Measurements from ENCODE around the gene PTPRG. TPM values are rescaled to one million over a fixed set of nuclear protein-coding genes. Genes with fewer than 3 reads are reported as not detected.

PTPRG gene
- total RNA-seq, 1 donor from 2014 or later, result 0.22 TPM

DNA sequence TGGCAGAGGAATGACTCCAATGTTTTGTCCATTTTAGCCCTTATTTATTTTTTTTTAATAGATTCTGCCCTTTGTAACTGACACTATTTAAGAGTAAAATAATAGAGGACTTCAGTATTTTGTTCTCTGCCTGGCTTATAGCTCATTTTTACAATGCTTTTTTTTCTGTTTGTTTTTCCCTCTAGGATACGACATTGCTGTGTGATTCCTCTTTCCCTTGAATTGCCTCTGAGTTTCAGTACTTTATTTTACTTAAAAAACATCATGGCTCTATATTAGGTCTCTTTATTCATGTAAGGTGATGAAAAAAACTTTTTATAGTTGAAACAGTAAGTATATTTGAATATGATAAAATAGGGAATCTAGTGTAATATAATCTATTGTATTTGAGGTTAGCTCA, 179.1 kb downstream of the PTPRG start:
- TF ChIP-seq, protein P1, sequence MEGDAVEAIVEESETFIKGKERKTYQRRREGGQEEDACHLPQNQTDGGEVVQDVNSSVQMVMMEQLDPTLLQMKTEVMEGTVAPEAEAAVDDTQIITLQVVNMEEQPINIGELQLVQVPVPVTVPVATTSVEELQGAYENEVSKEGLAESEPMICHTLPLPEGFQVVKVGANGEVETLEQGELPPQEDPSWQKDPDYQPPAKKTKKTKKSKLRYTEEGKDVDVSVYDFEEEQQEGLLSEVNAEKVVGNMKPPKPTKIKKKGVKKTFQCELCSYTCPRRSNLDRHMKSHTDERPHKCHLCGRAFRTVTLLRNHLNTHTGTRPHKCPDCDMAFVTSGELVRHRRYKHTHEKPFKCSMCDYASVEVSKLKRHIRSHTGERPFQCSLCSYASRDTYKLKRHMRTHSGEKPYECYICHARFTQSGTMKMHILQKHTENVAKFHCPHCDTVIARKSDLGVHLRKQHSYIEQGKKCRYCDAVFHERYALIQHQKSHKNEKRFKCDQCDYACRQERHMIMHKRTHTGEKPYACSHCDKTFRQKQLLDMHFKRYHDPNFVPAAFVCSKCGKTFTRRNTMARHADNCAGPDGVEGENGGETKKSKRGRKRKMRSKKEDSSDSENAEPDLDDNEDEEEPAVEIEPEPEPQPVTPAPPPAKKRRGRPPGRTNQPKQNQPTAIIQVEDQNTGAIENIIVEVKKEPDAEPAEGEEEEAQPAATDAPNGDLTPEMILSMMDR (IDR thresholded peaks at IDR 0.05), result no peak
- no peak for DNase-seq
- ATAC-seq (ENCODE audit: low read depth), result no peak
- H3K4me3 Mint-ChIP-seq, result no peak overlapping the region
- CTCF ChIA-PET, result no interaction called here
- H3K27ac Mint-ChIP-seq, result no peak overlapping the region
- intact Hi-C loops (cut with micrococcal nuclease), result no loop called here
- H3K27me3 Mint-ChIP-seq, result no peaks in the 10 kb centered on the region
- no peaks in the 10 kb centered on the region for H3K36me3 Mint-ChIP-seq (ENCODE audit: low read depth)
- POLR2A ChIA-PET, result no interaction called here
- H3K9me3 Mint-ChIP-seq, result no peaks in the 10 kb centered on the region
- H3K4me1 Mint-ChIP-seq, result no peaks in the 10 kb centered on the region

DNA sequence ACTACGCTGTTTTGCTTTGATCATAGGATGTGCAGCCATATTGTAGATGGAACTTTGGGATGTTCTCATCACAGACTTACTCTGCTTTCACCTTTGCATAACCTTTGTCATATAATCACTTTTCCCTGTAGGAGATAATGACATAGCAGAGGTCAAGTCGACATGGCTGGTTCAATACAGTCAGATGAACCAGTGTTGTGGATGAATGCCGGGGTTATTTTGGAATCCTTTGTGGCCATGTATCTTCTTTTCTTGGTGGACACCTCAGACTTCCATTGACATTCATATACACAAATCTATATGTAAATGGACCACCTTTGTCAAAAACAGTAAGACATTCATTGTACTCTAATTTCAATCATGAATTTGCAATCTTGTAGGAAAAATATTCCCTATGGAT, 180.2 kb downstream of the PTPRG start:
- CTCF ChIA-PET, result no interaction called here
- DNase-seq, result no peak

DNA sequence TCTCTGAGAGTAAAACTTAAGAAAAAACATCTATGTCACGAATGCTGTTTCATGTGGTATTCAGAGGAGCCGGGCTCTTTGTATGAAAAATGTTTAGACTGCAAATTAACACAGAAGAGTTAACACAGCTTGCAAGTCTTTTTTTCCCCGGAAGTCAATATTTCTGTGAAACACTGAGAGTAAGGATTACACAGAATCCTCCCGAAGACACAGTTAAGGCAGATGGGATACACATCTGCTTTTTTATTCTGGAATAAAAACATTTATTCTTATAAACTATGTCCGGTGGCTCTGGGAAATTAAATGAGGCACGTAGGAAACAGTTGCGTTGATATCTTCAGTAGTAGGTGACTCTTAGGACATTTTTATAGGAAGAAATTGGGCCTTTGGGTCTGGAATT, 180.6 kb downstream of the PTPRG start:
- Mint-ChIP-seq H3K27ac (no peak overlapping the region), H3K4me1 (no peaks in the 10 kb centered on the region), H3K4me3 (no peak overlapping the region), H3K9me3 (peaks cover 2% of the 10 kb centered on the region), H3K27me3 (no peaks in the 10 kb centered on the region), H3K36me3 (ENCODE audit: low read depth) (no peaks in the 10 kb centered on the region)
- intact Hi-C loops (cut with micrococcal nuclease), result no loop called here
- TF ChIP-seq, protein P1 (IDR thresholded peaks at IDR 0.05), result no peak
- POLR2A ChIA-PET, result no interaction called here
- CTCF ChIA-PET, result no interaction called here
- no peak for ATAC-seq (ENCODE audit: low read depth)
- DNase-seq, result no peak

More for the DNA sequence above, 180.2 kb downstream of the PTPRG start:
- H3K4me3 Mint-ChIP-seq, result no peak overlapping the region
- TF ChIP-seq, protein P1 (IDR thresholded peaks at IDR 0.05), result no peak
- ATAC-seq (ENCODE audit: low read depth), result no peak
- no peaks in the 10 kb centered on the region for H3K27me3 Mint-ChIP-seq
- no peaks in the 10 kb centered on the region for H3K4me1 Mint-ChIP-seq
- POLR2A ChIA-PET, result no interaction called here
- intact Hi-C loops (cut with micrococcal nuclease), result no loop called here
- H3K36me3 Mint-ChIP-seq (ENCODE audit: low read depth), result no peaks in the 10 kb centered on the region
- H3K9me3 Mint-ChIP-seq, result peaks cover 2% of the 10 kb centered on the region
- no peak overlapping the region for H3K27ac Mint-ChIP-seq

DNA sequence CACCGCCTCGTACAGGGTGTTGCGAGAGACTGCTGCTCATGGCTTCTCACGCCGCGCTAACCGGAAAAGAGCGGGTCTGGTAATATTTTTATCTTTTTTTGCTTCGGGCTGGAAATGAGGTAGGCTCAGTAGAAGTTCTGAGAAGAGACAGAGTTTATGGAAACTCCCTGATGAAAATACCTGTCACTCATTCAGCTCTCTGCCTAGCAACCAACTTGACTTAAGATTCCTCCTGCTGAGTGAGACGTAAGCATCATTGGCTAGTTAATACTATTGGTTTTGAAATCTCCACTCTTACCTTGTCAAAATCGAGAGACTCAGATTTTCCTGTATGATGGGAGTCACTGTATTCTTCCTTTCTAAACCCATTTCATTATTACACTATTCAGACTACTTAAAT, 181.7 kb downstream of the PTPRG start:
- ChIA-PET CTCF (no interaction called here), POLR2A (no interaction called here)
- Mint-ChIP-seq H3K27me3 (no peaks in the 10 kb centered on the region), H3K27ac (no peak overlapping the region), H3K36me3 (ENCODE audit: low read depth) (no peaks in the 10 kb centered on the region), H3K4me1 (no peaks in the 10 kb centered on the region), H3K9me3 (peaks cover 2% of the 10 kb centered on the region), H3K4me3 (no peak overlapping the region)
- intact Hi-C loops (cut with micrococcal nuclease), result no loop called here
- TF ChIP-seq, protein P1 (IDR thresholded peaks at IDR 0.05), result no peak
- DNase-seq (no peak), ATAC-seq (ENCODE audit: low read depth) (no peak)

DNA sequence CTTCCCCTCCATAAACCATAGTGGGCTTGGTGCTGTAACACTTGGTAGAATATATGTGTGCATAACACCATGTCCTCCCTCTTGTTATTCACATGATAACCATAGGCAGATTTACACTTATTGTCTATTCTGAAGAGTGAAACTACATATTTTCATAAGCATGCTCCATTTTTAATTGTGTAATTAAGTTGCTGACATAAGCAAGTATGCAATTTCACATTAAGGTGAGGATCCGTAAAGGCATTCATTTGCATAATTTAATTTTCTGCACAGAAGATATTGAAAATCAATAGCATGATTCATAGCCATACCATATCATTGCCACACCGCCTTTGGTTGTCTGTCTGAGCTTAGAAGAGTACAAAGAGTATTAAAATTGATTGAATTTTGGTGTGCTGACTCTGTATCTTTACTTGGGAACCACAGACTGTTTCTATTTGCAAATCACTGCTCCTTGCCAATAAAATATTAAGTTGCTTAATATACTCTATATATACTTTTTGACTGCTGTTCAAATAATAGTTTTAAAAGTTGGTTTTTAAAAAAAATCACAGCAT, 182.4 kb downstream of the PTPRG start:
- TF ChIP-seq, protein P1 (IDR thresholded peaks at IDR 0.05), result no peak
- peaks cover 2% of the 10 kb centered on the region for H3K9me3 Mint-ChIP-seq
- H3K4me1 Mint-ChIP-seq, result no peaks in the 10 kb centered on the region
- no peak for ATAC-seq (ENCODE audit: low read depth)
- H3K4me3 Mint-ChIP-seq, result no peak overlapping the region
- intact Hi-C loops (cut with micrococcal nuclease), result no loop called here
- H3K36me3 Mint-ChIP-seq (ENCODE audit: low read depth), result no peaks in the 10 kb centered on the region
- ChIA-PET CTCF (no interaction called here), POLR2A (no interaction called here)
- H3K27ac Mint-ChIP-seq, result no peak overlapping the region
- DNase-seq, result no peak
- H3K27me3 Mint-ChIP-seq, result no peaks in the 10 kb centered on the region

Measured in activated B cell treated with CpG ODN at 0.5 μM for 24 hours (primary cell).